Body of pancreas (tissue), 4 donors: Measurements from ENCODE around the gene APRT.

Experiments
- POLR2A ChIP-seq, 3 donors: fragments of 450-650 bp; IDR thresholded peaks; one replicate each; pipeline ENCODE4 v1.6.1; 2016; ENCODE audit warnings: antibody characterized with exemption in 3 of 3, mild to moderate bottlenecking in 2 of 3
- TF ChIP-seq, protein P1 (sequence below), 7 experiments: fragments of 450-650 bp in 4 of 7; fragments of 200-600 bp in 3 of 7; sonication (generic) in 3 of 7; IDR thresholded peaks; one replicate each; pipeline ENCODE4 v1.5.1; 2016 to 2019; ENCODE audit warnings: antibody characterized with exemption in 7 of 7

DNA sequence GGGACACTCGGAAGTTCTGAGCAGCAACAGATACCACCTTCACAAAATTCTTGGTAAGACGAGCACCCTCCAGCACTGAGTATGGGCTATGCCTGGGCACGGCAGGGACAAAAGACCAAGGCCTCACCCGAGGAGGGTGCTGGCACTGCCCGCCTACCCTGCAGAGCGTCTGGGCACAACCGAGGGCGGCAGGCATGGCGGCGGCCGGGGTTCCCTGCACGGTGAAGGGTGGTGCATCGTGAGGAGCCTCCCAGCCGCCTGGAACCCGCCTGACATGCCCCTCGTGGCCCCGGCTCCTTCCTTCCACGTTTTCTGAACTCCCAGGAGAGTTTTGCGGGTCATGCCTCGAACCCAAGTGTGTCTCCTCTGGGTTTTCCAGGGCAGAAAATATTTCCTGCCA lies 26.1 kb upstream of the APRT start:
- no peak for TF ChIP-seq POLR2A (IDR thresholded peaks at IDR 0.05)
- TF ChIP-seq, protein P1, sequence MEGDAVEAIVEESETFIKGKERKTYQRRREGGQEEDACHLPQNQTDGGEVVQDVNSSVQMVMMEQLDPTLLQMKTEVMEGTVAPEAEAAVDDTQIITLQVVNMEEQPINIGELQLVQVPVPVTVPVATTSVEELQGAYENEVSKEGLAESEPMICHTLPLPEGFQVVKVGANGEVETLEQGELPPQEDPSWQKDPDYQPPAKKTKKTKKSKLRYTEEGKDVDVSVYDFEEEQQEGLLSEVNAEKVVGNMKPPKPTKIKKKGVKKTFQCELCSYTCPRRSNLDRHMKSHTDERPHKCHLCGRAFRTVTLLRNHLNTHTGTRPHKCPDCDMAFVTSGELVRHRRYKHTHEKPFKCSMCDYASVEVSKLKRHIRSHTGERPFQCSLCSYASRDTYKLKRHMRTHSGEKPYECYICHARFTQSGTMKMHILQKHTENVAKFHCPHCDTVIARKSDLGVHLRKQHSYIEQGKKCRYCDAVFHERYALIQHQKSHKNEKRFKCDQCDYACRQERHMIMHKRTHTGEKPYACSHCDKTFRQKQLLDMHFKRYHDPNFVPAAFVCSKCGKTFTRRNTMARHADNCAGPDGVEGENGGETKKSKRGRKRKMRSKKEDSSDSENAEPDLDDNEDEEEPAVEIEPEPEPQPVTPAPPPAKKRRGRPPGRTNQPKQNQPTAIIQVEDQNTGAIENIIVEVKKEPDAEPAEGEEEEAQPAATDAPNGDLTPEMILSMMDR (IDR thresholded peaks at IDR 0.05): no peak
